Body of pancreas (tissue), 4 donors: ENCODE data around the gene DLX6. TPM values are rescaled to one million over a fixed set of nuclear protein-coding genes. Genes with fewer than 3 reads are reported as not detected.

ENCODE experiments used
- ATAC-seq: fragments of 150-250 bp; one replicate; pipeline ENCODE4 v1.9.1; 2016
- DNase-seq, 4 donors: peaks; one replicate each; pipeline ENCODE4 v3.0.0-alpha.2; 2019
- H3K27ac ChIP-seq, 4 donors: fragments of 200-600 bp; sonication (generic); 1 replicate in 3 of 4; 2 replicates in 1 of 4; pipeline versions ENCODE4 v1.5.1 to v1.6.1; 2016 to 2019; ENCODE audit warnings: mild to moderate bottlenecking in 1 of 4, mixed read lengths in 1 of 4, moderate library complexity in 1 of 4
- H3K27me3 ChIP-seq, 2 donors: fragments of 200-600 bp; sonication (generic); one replicate each; pipeline ENCODE4 v1.6.0; 2016; ENCODE audit warnings: mild to moderate bottlenecking in 1 of 2
- H3K36me3 ChIP-seq, 2 donors: fragments of 200-600 bp; sonication (generic); replicated peaks in 1 of 2; 2 replicates each; pipeline ENCODE4 v1.5.1; 2016; ENCODE audit warnings: low read depth in 2 of 2; ENCODE audit not compliant: insufficient read depth in 1 of 2
- H3K4me1 ChIP-seq: fragments of 200-600 bp; sonication (generic); one replicate; pipeline ENCODE4 v1.6.0; 2016
- H3K4me3 ChIP-seq, 2 donors: fragments of 200-600 bp; sonication (generic); 1 replicate in 1 of 2; 2 replicates in 1 of 2; pipeline ENCODE4 v1.5.1; 2016 to 2019
- H3K9me3 ChIP-seq, 3 donors: fragments of 200-600 bp; sonication (generic); 1 replicate in 2 of 3; 2 replicates in 1 of 3; pipeline ENCODE4 v1.5.1; 2016
- POLR2A ChIP-seq, 3 donors: fragments of 450-650 bp; IDR thresholded peaks; one replicate each; pipeline ENCODE4 v1.6.1; 2016; ENCODE audit warnings: antibody characterized with exemption in 3 of 3, mild to moderate bottlenecking in 2 of 3
- WGBS, 2 donors: methylation state at CpG; one replicate each; pipeline ENCODE4 v1.1.5; 2017; 5-methylcytosine and 5-hydroxymethylcytosine counted together
- intact Hi-C: fragments of 100-400 bp; cut with DNase I; formaldehyde crosslinking; loops from one replicate; pipeline ENCODE4 v1.15.1; 2023
- total RNA-seq, 2 donors: library from RNA; depleted of rRNA; stranded (reverse); fragments of >200 nt; gene quantifications; one replicate each; pipeline ENCODE4 v1.1.0, GENCODE V29; 2016
- TF ChIP-seq, protein P1 (sequence below), 7 experiments: fragments of 450-650 bp in 4 of 7; fragments of 200-600 bp in 3 of 7; sonication (generic) in 3 of 7; IDR thresholded peaks; one replicate each; pipeline ENCODE4 v1.5.1; 2016 to 2019; ENCODE audit warnings: antibody characterized with exemption in 7 of 7

The DLX6 gene
- total RNA-seq, 2 donors from 2014 or later, result not detected

DNA sequence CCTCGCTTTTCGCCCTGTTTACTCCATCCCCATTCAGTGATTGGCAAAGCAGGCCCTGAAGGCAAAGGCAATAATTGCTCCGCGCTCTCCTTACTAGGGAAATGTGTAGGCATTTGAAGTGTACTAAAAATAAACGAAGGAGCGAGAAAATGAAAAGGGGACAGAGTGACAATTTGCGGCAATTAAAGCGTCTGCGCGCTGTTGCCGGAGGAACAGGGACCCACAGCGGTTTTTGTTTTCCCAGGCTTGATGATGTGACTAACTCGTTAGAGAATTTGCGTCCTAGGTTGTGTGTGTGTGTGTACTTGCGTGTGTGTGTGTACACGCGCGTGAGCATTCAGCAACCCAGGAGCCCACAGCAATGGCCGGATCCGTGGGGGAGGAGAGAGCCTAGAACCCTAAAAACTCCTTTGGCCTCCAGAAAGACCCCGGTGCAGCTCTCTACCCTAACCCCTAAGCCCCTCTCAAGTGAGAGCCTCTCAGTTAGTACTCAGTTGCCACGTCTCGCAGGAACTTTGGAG is 7.8 kb upstream of the DLX6 start:
- Histone ChIP-seq H3K4me3 (no peak overlapping the region), H3K27ac (no peak overlapping the region), H3K36me3 (no peaks in the 10 kb centered on the region), H3K9me3 (no peaks in the 10 kb centered on the region), H3K4me1 (peaks cover 3% of the 10 kb centered on the region), H3K27me3 (peaks cover 0 to 47% of the 10 kb centered on the region in 2 donors)
- TF ChIP-seq POLR2A (IDR thresholded peaks at IDR 0.05), result no peak
- TF ChIP-seq, protein P1, sequence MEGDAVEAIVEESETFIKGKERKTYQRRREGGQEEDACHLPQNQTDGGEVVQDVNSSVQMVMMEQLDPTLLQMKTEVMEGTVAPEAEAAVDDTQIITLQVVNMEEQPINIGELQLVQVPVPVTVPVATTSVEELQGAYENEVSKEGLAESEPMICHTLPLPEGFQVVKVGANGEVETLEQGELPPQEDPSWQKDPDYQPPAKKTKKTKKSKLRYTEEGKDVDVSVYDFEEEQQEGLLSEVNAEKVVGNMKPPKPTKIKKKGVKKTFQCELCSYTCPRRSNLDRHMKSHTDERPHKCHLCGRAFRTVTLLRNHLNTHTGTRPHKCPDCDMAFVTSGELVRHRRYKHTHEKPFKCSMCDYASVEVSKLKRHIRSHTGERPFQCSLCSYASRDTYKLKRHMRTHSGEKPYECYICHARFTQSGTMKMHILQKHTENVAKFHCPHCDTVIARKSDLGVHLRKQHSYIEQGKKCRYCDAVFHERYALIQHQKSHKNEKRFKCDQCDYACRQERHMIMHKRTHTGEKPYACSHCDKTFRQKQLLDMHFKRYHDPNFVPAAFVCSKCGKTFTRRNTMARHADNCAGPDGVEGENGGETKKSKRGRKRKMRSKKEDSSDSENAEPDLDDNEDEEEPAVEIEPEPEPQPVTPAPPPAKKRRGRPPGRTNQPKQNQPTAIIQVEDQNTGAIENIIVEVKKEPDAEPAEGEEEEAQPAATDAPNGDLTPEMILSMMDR (IDR thresholded peaks at IDR 0.05), result no peak
- no peak for ATAC-seq
- 6% methylated on average over 23 of the region's 23 CpGs for WGBS, 2 donors
- intact Hi-C loops, result no loop called here
- no peak for DNase-seq

DNA sequence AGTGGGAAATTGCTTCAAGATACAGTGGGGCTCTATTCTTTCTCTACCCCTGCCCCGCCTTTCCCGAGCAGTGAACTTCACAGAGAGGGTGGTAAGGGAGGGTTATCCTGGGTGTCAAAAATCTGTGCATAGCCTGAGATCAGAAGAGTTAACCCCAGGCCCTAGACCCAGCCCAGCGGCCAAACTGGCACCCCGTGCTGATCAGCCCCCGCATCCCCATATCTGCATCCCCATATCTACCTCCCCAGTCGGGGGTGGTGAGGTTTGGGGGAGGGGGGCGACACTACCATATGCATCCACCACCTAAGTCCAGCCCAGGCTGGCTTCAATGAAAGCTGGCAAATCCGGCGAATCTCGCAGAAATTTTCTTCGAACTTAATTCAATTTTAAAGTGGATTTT is 7.0 kb upstream of the DLX6 start:
- H3K36me3 ChIP-seq, result no peaks in the 10 kb centered on the region
- no peak overlapping the region for H3K27ac ChIP-seq
- H3K27me3 ChIP-seq, result peaks cover 0 to 47% of the 10 kb centered on the region in 2 donors
- H3K4me3 ChIP-seq, result no peak overlapping the region
- DNase-seq (no peak), ATAC-seq (no peak)
- TF ChIP-seq POLR2A (IDR thresholded peaks at IDR 0.05), result no peak
- TF ChIP-seq, protein P1 (IDR thresholded peaks at IDR 0.05), result no peak
- no peaks in the 10 kb centered on the region for H3K9me3 ChIP-seq
- WGBS, 2 donors, result 10 to 14% methylated on average over 10 to 11 of the region's 11 CpGs
- no peaks in the 10 kb centered on the region for H3K4me1 ChIP-seq
- intact Hi-C loops, result no loop called here

DNA sequence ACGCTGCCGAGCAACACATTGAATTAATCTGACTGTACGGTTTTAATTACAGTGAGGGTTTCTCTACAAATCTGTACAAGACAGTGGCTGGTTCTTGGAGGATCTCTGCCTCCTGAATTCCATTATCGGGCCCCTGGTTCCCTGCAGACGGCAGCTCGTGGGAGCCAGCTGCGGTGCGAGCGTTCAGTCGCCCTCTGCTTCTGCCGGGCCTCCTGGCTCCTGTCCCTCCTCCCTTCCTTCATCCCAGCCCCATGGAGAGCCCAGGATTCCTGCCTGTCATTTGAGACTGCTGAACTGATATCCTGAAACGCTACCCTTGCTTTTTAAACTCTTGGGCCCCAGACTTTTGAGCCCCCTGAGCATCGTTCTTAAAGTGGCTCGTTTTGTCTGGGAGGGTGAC is 6.6 kb upstream of the DLX6 start:
- Histone ChIP-seq H3K36me3 (no peaks in the 10 kb centered on the region), H3K4me3 (no peak overlapping the region), H3K4me1 (no peaks in the 10 kb centered on the region), H3K27me3 (peaks cover 0 to 47% of the 10 kb centered on the region in 2 donors), H3K27ac (no peak overlapping the region), H3K9me3 (no peaks in the 10 kb centered on the region)
- no peak for ATAC-seq
- TF ChIP-seq POLR2A (IDR thresholded peaks at IDR 0.05), result no peak
- no peak for DNase-seq
- intact Hi-C loops, result no loop called here
- WGBS, 2 donors, result 0 to 1% methylated on average over 14 of the region's 14 CpGs

DNA sequence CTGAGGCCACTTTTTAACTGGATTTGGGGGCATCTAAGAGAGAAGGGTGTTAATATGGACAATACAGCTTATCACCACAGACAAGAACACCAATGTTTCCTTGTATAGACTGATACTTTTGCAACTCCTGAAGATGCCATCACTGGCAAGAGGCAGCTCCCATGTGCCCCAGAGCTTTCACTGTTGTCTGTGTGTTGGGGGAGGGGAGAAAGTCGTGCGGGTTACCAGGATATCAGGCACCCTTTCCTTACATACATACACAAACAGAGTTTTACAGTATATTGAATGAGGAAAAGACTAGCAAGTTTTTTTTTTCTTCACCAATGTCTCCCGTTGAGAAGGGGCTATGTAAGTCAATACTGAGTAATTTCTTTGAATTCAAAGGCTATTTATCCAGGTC is 4.1 kb upstream of the DLX6 start:
- H3K36me3 ChIP-seq, result no peaks in the 10 kb centered on the region
- H3K4me3 ChIP-seq, result no peak overlapping the region
- 11 to 13% methylated on average over 3 of the region's 3 CpGs for WGBS, 2 donors
- TF ChIP-seq, protein P1 (IDR thresholded peaks at IDR 0.05), result no peak
- no peak for TF ChIP-seq POLR2A (IDR thresholded peaks at IDR 0.05)
- intact Hi-C loops, result no loop called here
- H3K4me1 ChIP-seq, result peaks cover 10% of the 10 kb centered on the region
- ATAC-seq, result no peak
- no peaks in the 10 kb centered on the region for H3K9me3 ChIP-seq
- peaks cover 0 to 63% of the 10 kb centered on the region in 2 donors for H3K27me3 ChIP-seq
- DNase-seq, result no peak
- H3K27ac ChIP-seq, result no peak overlapping the region

DNA sequence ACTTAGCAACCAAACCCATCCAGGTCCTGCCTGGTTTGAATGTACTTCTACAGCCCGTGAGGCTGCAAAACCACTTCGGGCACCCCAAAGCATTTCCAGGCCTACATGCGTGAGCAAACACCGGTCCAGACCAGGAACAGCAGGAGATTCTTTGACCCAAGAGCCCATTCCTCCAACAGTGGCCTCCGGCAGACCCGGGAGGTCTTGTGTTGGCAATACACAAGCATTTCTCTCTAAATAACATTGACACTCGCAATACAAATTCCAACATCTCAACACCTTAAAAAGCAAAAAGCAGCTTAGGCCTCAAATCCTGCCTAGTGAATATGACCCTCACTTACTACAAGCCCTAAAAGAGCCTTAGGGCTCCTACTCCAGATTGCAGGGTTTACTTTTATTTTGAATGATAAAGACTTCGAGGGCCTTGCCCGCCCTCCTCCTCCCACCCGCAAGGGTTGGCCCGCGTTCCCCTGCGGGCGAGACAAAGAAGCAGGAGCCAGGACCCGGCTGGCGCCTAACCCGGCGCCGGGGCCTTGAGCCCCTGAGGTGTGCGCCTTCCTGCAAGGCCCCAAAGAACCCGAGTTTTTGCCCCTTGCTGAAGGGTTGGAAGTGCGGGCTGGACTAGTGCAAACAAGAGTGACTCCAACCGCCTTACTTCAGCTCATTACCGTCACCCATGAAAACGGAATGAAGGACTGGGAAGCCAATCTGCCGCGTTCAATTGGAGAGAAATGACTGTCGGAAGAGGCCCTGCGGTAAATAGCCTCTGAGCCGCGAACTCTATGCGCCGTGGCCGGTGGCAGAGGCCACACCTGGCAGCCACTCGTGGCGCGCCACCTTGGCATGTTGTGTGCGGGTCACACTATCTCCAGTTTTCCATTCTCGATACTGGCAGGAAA is 3.4 kb upstream of the DLX6 start:
- Histone ChIP-seq H3K4me1 (peaks cover 15% of the 10 kb centered on the region), H3K4me3 (no peak overlapping the region), H3K36me3 (no peaks in the 10 kb centered on the region), H3K27ac (no peak overlapping the region), H3K9me3 (no peaks in the 10 kb centered on the region), H3K27me3 (peaks cover 0 to 62% of the 10 kb centered on the region in 2 donors)
- TF ChIP-seq, protein P1 (IDR thresholded peaks at IDR 0.05), result no peak
- no peak for TF ChIP-seq POLR2A (IDR thresholded peaks at IDR 0.05)
- no peak for DNase-seq
- 27 to 36% methylated on average over 32 to 39 of the region's 39 CpGs for WGBS, 2 donors
- intact Hi-C loops, result no loop called here
- ATAC-seq, result no peak
